GM19351 (cell line): ENCODE measurements around the gene TAF4.
"Not testable (repeated sequence)": the region's sequence is repeated elsewhere in the genome, so short reads cannot be mapped to it uniquely, and the experiment has no call there.

ENCODE experiments used
- ATAC-seq: cut with Tn5 transposase; IDR thresholded peaks from one replicate; pipeline ENCODE4 v1.9.1; 2021; ENCODE audit warnings: mild to moderate bottlenecking, moderate library complexity; ENCODE audit not compliant: unreplicated experiment

Gene TAF4

DNA sequence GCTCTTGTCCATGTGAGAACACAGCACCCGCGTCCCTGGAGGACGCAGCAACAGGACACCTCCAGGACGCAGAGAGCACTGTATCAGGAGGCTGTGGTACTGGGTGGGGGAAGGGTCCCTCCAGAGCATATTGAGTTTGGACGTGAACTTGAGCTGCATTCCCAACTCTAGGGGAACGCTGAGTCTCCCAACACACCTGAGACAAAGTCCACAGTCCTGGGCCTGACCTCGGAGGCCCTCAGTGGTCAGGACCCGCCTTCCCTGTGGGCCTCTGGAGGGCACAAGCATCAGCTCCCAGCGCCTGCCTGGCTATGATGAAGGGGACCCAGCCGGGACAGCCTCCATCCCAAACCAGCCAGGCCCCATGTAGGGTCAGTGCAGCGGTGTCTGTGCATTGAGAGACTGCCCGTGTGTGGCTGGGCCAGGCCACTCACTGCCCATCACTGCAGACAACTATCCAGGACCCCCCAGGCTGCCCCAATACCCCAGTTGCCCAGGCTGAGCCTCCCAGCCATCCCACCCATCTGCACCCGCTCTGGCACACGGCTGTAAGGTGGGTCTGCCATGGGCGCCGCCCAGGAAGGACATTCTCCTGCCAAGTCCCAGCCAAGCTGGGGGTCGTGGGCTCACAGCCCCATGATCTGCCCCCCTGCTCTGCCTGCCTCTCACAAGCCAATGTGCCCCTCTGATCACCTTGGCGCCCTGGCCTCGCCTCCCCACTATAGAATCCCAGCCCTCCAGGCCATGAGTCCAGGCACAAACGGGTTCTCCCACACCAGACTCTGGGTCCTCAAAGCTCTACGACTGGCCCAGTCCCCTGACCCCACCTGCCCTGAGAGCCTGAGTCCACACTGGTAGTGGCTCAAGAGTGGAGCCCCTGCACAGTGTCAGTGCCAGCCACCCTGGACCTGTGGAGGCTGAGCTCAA lies 115.7 kb downstream of the TAF4 start:
- no peak for ATAC-seq

DNA sequence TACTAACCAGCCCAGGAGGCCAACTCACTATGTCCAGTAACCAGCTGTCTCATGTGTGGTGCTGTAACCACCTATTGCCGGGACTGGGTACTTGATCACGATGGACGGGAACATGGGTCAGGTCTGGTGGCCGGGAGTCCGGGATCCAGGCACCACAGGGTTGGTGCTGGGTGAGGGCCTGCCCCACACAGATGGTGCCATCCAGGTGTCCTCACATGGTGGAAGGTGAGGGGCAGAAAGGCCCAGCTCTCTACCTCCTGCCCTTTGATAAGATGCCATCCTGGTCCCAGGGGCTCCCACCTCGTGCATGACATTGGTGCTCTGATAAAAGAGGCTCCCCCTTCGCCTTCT lies 116.3 kb downstream of the TAF4 start:
- ATAC-seq: no peak

DNA sequence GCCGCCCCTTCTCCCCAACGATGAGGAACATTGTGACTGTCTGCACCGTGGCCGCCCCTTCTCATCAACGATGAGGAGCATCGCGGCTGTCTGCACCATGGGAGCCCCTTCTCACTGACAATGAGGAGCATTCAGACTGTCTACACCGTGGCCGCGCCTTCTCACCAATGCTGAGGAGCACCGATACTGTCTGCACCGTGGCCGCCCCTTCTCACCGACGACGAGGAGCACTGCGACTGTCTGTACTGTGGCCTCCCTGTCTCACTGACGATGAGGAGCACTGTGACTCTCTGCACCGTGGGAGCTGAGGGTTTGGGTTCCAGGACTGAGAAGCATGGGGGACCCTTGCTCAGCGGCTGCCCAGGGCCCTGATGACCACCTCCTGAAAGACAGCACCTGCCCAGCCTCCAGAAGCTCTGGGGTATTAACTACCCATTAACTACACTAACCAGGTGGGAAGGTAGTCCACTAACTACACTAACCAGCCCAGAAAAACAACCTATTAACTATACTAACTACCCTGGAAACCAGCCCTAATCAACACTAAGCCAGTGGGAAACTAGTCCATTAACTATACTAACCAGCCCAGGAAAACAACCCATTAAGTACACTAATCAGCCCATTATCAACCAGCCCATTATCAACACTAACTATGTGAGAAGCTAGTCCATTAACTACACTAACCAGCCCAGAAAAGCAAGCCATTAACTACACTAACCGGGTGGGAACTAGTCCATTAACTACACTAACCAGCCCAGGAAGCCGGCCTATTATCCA lies 116.9 kb downstream of the TAF4 start:
- ATAC-seq: no peak

DNA sequence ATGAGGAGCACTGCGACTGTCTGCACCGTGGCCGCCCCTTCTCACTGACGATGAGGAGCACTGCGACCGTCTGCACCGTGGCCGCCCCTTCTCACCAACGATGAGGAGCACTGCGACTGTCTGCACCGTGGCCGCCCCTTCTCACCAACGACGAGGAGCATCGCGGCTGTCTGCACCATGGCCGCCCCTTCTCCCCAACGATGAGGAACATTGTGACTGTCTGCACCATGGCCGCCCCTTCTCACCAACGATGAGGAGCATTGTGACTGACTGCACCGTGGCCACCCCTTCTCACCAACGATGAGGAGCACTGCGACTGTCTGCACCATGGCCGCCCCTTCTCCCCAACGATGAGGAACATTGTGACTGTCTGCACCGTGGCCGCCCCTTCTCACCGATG lies 117.6 kb downstream of the TAF4 start:
- not testable (repeated sequence) for ATAC-seq

DNA sequence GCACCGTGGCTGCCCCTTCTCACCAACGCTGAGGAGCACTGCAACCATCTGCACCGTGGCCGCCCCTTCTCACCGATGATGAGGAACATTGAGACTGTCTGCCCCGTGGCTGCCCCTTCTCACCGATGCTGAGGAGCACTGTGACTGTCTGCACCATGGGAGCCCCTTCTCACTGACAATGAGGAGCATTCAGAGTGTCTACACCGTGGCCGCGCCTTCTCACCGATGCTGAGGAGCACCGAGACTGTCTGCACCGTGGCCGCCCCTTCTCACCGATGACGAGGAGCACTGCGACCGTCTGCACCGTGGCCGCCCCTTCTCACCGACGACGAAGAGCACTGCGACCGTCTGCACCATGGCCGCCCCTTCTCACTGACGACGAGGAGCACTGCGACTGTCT lies 120.2 kb downstream of the TAF4 start:
- not testable (repeated sequence) for ATAC-seq

DNA sequence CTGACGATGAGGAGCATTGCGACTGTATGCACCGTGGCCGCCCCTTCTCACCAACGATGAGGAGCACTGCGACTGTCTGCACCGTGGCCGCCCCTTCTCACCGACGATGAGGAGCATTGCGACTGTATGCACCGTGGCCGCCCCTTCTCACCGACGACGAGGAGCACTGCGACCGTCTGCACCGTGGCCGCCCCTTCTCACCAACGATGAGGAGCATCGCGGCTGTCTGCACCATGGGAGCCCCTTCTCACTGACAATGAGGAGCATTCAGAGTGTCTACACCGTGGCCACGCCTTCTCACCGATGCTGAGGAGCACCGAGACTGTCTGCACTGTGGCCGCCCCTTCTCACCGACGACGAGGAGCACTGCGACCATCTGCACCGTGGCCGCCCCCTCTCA lies 120.7 kb downstream of the TAF4 start:
- not testable (repeated sequence) for ATAC-seq

DNA sequence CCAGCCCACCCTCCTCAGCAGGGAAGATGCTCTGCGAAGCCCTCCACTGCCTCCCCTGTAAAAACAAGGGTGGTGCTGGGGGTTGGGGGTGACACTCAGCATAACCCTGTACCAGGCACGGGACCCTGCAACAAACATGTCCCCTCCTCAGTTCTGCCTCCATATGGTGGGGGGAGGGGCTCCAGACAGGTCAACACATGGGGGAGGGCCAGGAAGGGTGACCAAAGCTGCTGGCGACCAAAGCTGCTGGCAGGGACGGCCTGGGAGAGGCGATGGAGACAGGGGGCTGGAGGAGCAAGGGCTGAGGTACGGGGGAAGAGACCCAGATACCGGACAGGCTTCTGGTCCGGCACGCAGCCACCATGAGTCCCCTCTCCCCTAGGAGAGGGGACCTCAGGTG lies 123.2 kb downstream of the TAF4 start:
- ATAC-seq: no peak

DNA sequence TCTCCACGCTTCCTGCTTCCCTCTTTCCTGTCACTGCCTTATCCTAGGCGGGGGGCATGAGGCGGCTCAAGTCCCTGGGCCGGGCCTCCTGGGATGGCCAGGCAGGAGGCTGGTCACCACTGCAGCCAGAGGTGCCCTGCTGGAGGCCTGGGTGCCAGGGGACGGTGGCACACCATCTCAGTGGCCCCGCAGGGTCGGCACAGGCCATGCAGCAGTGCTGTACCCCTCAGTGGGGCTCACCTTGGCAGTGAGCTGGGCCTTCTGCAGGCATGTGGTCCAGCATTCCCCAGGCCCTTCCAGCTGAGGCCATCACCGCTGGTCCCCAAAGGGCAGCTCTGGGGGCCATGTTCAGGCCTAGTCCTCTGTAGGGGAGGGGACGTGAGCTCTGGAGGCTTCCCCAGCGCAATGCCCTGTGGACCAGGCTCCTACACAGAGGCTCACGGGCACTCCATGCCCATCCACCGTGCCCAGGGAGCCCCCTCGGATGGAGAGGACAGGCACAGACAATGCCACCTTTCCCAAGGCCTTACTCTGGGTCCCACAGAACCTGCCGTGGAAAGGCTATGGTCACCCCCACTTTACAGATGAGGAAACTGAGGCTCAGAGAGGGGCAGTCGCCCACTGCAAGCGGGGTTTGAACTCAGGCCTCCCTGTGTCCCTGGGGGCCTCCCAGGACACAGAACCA lies 123.8 kb downstream of the TAF4 start:
- no peak for ATAC-seq

DNA sequence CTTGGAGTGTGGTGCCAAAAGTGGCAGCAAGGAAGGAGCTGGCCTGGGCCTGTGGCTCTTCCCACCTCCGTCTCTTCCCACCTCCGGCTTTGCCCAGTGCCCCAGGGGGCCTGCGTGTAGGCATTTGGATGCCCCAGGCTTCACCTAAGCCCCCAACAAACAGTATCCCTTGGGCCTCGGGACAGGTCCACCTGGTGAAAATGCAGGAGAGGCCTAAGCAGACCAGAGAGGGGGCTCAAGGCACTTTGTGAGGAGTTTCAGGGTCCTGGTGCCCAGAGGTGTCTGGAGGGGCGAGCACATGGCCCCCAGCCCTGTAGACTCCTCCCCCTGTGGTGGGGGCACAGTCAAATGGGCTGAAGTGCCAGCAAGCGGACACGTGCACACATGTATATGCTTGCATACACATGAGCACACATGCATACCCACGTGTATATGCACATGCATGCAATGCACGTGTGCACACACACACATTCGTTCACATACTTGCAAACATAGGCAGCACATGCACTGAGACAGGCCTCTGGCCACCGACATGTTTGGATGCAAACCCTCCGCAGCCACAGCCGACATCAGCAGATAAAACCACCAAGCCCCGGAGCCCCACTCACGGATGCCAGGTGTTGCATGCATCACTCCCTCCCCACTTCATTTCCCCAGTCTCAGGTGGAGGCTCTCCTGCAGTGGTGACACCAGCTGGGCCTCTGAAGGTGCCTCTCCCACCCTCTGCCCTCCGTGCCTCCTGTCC lies 124.5 kb downstream of the TAF4 start:
- ATAC-seq: no peak

DNA sequence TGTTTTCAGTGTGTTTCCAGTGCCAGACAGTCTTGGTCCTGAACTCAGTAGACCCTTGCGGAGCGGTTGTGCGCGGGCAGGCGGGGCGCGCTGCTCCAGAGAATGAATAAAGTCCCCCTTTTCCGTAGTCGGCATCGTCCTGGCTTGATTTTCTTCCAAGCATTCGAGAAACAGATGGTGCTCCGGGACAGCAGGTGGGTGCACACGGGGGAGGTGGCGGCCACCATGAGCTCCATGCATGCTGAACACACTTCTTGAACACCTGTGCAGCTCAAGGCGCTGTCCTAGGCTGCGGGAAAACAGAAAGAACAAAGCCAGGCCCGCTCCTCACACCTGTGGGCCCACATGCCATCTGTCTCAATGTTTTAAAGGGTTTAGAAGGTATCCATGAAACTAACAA lies 125.2 kb downstream of the TAF4 start:
- ATAC-seq: no peak

DNA sequence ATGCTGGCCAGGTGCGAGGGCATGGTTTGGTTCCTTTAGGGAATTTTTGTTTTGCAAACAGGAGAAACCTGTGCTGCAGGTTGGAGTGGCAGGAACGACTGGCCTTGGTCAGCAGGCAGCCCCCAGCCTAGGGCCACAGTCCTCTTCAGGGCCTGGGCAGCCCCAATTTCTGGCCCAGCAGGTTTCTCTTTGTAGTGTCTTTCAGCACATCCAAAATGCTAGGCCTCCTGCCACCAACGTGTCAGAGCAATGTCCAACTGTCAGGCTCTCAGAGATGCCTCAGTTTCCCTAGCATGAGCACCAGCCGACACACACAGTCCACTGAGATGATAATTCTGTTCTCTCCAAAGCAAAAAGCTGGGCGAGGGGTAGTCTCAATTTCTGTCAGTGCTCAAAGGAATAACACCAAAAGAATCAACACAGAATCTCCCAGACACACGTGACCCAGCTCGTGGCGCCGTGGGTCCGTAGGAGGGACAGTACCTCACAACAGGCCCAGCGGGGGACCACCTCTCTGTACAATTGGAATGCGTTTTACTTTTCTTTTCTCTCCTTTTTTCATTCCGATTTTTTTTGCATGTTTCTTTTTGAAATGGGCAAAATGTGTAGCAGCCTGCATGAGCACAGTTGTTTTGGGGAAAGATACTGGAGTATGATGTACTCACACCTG lies 125.9 kb downstream of the TAF4 start:
- ATAC-seq: no peak

DNA sequence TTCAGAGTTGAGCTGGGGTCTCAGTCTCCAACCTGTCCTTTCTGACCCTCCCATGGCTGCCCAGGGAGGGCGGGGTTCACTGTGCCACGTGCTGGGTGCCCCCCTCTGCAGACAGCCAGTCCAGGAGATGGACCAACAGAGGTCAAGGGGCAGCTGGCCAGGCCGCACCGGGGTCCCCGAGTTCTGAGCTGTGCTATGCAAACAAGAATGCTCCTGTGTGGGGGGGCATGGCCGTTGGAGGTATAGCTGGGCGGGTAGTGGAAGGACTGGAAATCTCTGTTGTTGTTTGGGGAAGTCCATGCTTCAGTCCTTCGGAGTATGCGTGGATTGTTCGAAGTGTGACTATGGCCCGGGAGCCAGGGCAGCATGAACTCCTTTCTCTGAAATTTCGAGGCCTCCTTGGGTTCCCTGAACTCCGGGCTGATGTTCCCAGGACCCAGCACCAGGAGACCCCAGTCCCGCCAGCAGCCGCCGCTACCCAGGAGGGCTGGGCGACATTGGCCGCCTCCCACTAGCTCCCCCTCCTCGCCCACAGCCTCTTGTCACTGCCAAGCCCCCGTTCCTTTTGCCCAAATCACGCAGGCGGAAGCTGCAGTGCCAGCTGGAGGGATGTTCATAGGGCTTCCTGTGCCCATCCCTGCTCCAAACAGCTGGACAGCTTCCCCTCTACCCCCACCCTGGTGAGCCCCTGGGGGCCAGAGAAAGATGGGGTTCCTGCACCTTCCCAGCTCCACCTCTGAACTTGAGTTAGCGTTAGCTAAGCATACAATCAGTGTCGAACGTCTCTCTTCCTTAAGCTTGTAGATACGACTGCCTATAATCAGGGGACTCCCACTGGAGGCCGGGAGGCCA lies 126.6 kb downstream of the TAF4 start:
- ATAC-seq: no peak

DNA sequence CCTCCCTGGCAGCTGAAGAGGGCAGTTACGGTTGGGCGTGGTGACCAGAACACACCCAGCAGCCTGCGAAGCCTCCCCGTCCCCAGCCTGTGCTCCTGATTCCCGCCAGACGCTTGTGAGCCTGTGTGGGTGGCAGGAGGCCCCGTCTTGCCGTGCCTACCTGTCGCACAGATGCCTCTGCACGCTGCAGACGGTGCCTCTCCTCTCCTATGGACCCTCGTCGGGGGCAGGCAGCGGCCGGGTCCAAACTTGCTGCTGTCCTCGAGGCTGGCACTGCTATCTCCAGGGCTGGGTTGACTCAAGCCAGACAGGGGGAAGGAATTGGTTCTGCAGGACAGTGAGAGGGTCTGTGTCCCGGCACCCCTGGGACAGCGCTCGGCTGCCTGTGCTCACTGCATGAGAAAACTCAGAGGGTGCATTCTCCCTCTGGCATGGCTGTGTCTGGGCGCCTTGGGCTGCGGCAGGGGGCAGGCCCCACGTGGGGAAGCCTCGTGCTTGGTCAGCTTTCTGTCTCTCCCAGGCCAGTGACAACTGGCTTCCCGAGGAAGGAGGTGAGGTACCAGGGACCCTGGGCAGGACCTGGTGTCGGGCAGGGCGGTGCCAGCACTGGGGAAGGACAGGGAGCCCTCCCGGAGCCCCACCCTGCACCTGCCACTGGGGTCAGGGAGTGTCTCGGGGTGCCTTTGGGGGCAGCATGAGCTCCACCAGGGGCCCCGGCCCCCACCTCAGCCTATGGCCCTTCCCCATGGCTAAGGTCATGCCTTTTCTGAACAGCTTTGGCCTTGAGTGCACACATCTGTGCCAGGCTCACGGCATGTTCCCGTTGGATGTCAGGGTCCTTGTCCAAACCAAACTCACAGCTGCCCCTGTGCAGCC lies 127.5 kb downstream of the TAF4 start:
- ATAC-seq: no peak

DNA sequence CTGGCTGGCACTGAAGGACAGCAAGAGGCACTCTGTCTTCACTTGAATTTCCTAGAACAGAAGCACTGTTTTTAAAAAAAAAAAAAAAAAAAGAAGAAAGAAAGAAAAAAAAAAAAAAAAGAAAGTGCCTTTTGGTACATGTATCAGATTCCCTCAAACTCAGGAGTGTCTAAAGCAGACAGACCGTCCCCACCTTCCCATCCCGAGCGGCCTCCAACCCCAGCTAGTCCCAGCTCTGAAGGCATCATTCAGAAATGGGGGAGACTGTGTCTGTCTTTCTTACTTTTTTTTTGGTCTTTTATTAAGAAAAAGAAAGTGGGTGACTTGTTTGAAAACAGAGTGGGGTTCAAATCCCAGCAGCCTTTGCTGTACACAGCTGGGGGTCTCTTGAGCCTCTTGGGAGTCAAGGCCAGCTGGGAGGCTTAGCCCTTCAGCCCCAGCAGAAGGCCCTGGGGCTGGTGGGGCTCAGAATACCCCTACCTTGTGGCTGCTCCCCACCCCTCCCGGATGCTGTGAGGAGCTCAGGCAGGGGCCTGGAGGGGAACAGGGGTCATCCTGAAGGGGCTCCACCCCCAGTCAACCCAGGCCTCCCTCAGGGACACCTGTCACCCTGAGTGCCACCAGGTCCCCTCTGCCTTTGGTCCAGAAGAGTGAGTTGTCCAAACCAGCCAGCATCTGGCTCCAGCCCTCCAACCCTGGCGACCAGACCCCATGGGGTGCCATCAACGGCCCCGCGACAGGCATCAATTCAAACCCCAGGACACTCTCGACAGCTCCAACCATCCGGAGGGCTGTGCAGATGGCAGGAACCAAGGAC lies 128.3 kb downstream of the TAF4 start:
- ATAC-seq: no peak

DNA sequence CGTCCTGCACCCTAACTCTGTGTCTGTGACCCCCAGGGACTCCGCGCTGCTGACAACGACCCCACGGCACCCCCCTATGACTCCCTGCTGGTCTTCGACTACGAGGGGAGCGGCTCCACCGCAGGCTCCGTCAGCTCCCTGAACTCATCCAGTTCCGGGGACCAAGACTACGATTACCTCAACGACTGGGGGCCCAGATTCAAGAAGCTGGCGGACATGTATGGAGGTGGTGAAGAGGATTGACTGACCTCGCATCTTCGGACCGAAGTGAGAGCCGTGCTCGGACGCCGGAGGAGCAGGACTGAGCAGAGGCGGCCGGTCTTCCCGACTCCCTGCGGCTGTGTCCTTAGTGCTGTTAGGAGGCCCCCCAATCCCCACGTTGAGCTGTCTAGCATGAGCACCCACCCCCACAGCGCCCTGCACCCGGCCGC lies 129.0 kb downstream of the TAF4 start:
- no peak for ATAC-seq

DNA sequence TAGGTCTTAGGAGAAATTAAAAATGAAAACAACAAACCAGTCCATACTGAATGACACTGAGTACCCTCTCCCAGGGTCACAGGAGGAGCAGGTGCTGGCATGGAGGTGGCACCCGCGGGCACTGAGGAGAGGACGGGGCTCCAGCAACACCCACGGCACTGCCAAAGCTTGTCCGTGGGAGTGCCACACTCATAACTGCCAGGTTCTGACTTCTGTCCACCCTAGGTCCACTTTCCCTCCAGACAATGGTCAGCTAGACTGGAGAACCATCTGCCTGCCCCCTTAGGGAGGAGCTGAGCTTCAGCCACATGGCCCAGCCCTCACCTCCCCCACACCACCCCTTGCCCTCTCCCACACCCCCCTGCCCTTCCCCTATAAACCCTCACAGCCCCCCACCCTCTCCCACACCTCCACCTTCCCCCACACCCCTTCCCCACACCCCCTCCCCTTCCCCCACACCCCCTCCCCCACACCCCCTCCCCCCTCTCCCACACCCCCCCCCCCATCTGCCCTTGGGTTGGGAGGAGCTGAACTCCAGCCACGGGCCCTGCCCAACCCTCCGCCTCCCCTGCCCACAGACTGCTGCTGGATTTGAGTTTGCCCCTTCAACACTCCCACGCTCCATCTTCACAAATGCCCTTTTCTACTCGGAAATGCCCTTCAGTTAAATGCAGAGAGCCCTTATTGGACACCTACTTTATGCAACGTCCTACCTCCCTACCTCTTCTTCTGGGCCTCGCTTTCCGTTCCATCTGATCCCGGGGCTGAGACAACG lies 129.6 kb downstream of the TAF4 start:
- ATAC-seq: no peak
